Panc1 (cell line): ENCODE data around the gene IGFL1.

Experiments used
- POLR2AphosphoS5 ChIP-seq: IDR thresholded peaks from 2 replicates; pipeline ENCODE4 v1.6.1; 2012; ENCODE audit warnings: mild to moderate bottlenecking, low read depth, low read length, moderate library complexity
- SIN3A ChIP-seq: IDR thresholded peaks from 2 replicates; pipeline ENCODE4 v1.6.1; 2012; ENCODE audit warnings: low read depth, mild to moderate bottlenecking, low read length, moderate library complexity, borderline replicate concordance; ENCODE audit not compliant: insufficient read depth
- TCF7L2 ChIP-seq: IDR thresholded peaks from 2 replicates; pipeline ENCODE4 v1.6.1; 2011; ENCODE audit warnings: mild to moderate bottlenecking, low read depth, low read length, inconsistent platforms
- TF ChIP-seq, protein P1 (sequence below): fragments of 450-650 bp; IDR thresholded peaks from 2 replicates; pipeline ENCODE4 v1.5.1; 2017; ENCODE audit warnings: mild to moderate bottlenecking
- TF ChIP-seq, protein P2 (sequence below), 2 experiments: IDR thresholded peaks; 2 replicates each; pipeline ENCODE4 v1.6.1; 2011 to 2012; ENCODE audit warnings: low read depth in 2 of 2, control low read depth in 1 of 2, low read length in 1 of 2, mild to moderate bottlenecking in 1 of 2, moderate library complexity in 1 of 2; ENCODE audit not compliant: insufficient read depth in 1 of 2

GRCh38 chr19:46221152-46221551 is 8.4 kb upstream of the IGFL1 start:
- TF ChIP-seq, protein P1, sequence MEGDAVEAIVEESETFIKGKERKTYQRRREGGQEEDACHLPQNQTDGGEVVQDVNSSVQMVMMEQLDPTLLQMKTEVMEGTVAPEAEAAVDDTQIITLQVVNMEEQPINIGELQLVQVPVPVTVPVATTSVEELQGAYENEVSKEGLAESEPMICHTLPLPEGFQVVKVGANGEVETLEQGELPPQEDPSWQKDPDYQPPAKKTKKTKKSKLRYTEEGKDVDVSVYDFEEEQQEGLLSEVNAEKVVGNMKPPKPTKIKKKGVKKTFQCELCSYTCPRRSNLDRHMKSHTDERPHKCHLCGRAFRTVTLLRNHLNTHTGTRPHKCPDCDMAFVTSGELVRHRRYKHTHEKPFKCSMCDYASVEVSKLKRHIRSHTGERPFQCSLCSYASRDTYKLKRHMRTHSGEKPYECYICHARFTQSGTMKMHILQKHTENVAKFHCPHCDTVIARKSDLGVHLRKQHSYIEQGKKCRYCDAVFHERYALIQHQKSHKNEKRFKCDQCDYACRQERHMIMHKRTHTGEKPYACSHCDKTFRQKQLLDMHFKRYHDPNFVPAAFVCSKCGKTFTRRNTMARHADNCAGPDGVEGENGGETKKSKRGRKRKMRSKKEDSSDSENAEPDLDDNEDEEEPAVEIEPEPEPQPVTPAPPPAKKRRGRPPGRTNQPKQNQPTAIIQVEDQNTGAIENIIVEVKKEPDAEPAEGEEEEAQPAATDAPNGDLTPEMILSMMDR = no peak
- TF ChIP-seq, protein P2, sequence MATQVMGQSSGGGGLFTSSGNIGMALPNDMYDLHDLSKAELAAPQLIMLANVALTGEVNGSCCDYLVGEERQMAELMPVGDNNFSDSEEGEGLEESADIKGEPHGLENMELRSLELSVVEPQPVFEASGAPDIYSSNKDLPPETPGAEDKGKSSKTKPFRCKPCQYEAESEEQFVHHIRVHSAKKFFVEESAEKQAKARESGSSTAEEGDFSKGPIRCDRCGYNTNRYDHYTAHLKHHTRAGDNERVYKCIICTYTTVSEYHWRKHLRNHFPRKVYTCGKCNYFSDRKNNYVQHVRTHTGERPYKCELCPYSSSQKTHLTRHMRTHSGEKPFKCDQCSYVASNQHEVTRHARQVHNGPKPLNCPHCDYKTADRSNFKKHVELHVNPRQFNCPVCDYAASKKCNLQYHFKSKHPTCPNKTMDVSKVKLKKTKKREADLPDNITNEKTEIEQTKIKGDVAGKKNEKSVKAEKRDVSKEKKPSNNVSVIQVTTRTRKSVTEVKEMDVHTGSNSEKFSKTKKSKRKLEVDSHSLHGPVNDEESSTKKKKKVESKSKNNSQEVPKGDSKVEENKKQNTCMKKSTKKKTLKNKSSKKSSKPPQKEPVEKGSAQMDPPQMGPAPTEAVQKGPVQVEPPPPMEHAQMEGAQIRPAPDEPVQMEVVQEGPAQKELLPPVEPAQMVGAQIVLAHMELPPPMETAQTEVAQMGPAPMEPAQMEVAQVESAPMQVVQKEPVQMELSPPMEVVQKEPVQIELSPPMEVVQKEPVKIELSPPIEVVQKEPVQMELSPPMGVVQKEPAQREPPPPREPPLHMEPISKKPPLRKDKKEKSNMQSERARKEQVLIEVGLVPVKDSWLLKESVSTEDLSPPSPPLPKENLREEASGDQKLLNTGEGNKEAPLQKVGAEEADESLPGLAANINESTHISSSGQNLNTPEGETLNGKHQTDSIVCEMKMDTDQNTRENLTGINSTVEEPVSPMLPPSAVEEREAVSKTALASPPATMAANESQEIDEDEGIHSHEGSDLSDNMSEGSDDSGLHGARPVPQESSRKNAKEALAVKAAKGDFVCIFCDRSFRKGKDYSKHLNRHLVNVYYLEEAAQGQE (IDR thresholded peaks at IDR 0.05; ENCODE audit: insufficient read depth in 1 of 2, low read depth in 2 of 2, low read length in 1 of 2) = no peak
- TF ChIP-seq POLR2AphosphoS5 (no peak), TCF7L2 (no peak), SIN3A (no peak)
